ENCODE results near the gene ADH4. TPM values are rescaled to one million over a fixed set of nuclear protein-coding genes. Genes with fewer than 3 reads are reported as not detected.

Gene ADH4
- total RNA-seq, 1 donor, result not detected

DNA sequence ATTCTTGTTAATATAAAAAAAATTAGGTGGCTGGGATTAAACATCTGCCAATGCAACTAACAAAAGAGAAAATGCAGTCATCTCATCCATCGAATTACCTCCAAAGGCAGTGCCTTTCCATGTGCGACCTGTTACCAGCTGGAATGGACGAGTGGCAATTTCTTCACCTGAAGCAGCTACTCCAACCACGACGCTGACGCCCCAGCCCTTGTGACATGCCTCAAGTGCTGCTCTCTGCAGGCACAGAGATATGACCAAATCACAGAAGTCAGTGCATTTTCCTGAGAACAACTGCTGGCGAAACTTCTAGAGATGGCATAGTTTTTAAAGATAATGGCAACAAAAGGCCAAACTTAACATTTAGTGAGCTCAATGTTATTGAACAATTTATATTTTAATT lies 69.3 kb downstream of the ADH4 start:
- Histone ChIP-seq H3K4me2 (ENCODE audit: insufficient read depth, low read length) (no peak overlapping the region), H3K27ac (ENCODE audit: low read depth, low read length) (no peak overlapping the region), H2AFZ (ENCODE audit: low read length) (no peak overlapping the region), H3K4me1 (ENCODE audit: insufficient read depth, low read length) (no peaks in the 10 kb centered on the region), H3K9me3 (ENCODE audit: low read depth, low read length) (no peaks in the 10 kb centered on the region), H3K79me2 (ENCODE audit: insufficient read depth, low read length) (peaks cover 21% of the 10 kb centered on the region), H3K4me3 (ENCODE audit: insufficient read depth, low read length) (no peak overlapping the region), H3K27me3 (ENCODE audit: insufficient read depth, low read length) (no peaks in the 10 kb centered on the region), H4K20me1 (ENCODE audit: insufficient read depth, low read length) (peaks cover 3% of the 10 kb centered on the region), H3K36me3 (ENCODE audit: insufficient read depth, low read length) (peaks cover 78% of the 10 kb centered on the region)
- TF ChIP-seq, protein P1, sequence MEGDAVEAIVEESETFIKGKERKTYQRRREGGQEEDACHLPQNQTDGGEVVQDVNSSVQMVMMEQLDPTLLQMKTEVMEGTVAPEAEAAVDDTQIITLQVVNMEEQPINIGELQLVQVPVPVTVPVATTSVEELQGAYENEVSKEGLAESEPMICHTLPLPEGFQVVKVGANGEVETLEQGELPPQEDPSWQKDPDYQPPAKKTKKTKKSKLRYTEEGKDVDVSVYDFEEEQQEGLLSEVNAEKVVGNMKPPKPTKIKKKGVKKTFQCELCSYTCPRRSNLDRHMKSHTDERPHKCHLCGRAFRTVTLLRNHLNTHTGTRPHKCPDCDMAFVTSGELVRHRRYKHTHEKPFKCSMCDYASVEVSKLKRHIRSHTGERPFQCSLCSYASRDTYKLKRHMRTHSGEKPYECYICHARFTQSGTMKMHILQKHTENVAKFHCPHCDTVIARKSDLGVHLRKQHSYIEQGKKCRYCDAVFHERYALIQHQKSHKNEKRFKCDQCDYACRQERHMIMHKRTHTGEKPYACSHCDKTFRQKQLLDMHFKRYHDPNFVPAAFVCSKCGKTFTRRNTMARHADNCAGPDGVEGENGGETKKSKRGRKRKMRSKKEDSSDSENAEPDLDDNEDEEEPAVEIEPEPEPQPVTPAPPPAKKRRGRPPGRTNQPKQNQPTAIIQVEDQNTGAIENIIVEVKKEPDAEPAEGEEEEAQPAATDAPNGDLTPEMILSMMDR (IDR thresholded peaks at IDR 0.05; ENCODE audit: extremely low read depth, low read depth, low read length), result no peak
- no peak for DNase-seq (ENCODE audit: insufficient read length, low spot score, missing footprints)

Other genes starting within 250 kb of the ADH4 start
- 94.9 and 105 TPM in 2 replicates for gene EIF4E, start 215.2 kb downstream of the ADH4 start, total RNA-seq
- 48.6 and 52.8 TPM in 2 replicates for gene METAP1, start 148.6 kb downstream of the ADH4 start, total RNA-seq
- gene ADH5, start 55.5 kb downstream of the ADH4 start, total RNA-seq, result 265 and 293 TPM in 2 replicates
- gene ADH6, start 74.9 kb upstream of the ADH4 start, total RNA-seq, result not detected in 2 replicates
- gene ADH1A, start 146.7 kb upstream of the ADH4 start, total RNA-seq, result not detected in 2 replicates
- gene ADH1B, start 177.1 kb upstream of the ADH4 start, total RNA-seq, result 0.59 and 0.72 TPM in 2 replicates
- gene ADH1C, start 208.4 kb upstream of the ADH4 start, total RNA-seq, result 0.59 and 0.72 TPM in 2 replicates

All from osteoblast (primary cell).